GM18526 (cell line): ENCODE measurements around the gene STXBP2.

Experiments used
- POLR2A ChIP-seq: IDR thresholded peaks from 3 replicates; pipeline ENCODE4 v1.6.1; 2011; ENCODE audit not compliant: insufficient read length; ENCODE audit errors: extremely low read depth

Gene STXBP2

GRCh38 chr19:7652061-7652641 lies 15.2 kb downstream of the STXBP2 start:
- TF ChIP-seq POLR2A = no peak

- TF ChIP-seq POLR2A = no peak
These were observed 17.5 kb downstream of the STXBP2 start for GRCh38 chr19:7654401-7654800.

- TF ChIP-seq POLR2A = no peak
These were observed 18.7 kb downstream of the STXBP2 start for GRCh38 chr19:7655581-7655980.

- no peak for TF ChIP-seq POLR2A
These were observed 20.3 kb downstream of the STXBP2 start for GRCh38 chr19:7657131-7657751.

- TF ChIP-seq POLR2A = no peak
These were observed 21.3 kb downstream of the STXBP2 start for GRCh38 chr19:7658219-7658686.

- no peak for TF ChIP-seq POLR2A
These were observed 25.0 kb downstream of the STXBP2 start for GRCh38 chr19:7661744-7662538.

- no peak for TF ChIP-seq POLR2A
These were observed 25.7 kb downstream of the STXBP2 start for GRCh38 chr19:7662657-7663056.

GRCh38 chr19:7663706-7664105 lies 26.8 kb downstream of the STXBP2 start:
- TF ChIP-seq POLR2A = no peak

- no peak for TF ChIP-seq POLR2A
These were observed 28.2 kb downstream of the STXBP2 start for GRCh38 chr19:7665076-7665475.

- no peak for TF ChIP-seq POLR2A
These were observed 31.9 kb downstream of the STXBP2 start, which contains the start of gene RETN for GRCh38 chr19:7668842-7669241. Gene RETN (plus strand): TSS chr19:7669049. CDS start chr19:7669327, 278 bp downstream.

- no peak for TF ChIP-seq POLR2A
These were observed 32.7 kb downstream of the STXBP2 start for GRCh38 chr19:7669641-7670040.

- no peak for TF ChIP-seq POLR2A
These were observed 33.4 kb downstream of the STXBP2 start for GRCh38 chr19:7670150-7670783.

- no peak for TF ChIP-seq POLR2A
These were observed 33.9 kb downstream of the STXBP2 start for GRCh38 chr19:7670790-7671189.

GRCh38 chr19:7672522-7672921 lies 35.6 kb downstream of the STXBP2 start:
- no peak for TF ChIP-seq POLR2A
